ENCODE measurements around the gene AQP12A. TPM values are rescaled to one million over a fixed set of nuclear protein-coding genes. Genes with fewer than 3 reads are reported as not detected.
"Not testable (repeated sequence)": the region's sequence is repeated elsewhere in the genome, so short reads cannot be mapped to it uniquely, and the experiment has no call there.

The AQP12A gene
- total RNA-seq, 2 experiments from 2014 or later, result not detected

DNA sequence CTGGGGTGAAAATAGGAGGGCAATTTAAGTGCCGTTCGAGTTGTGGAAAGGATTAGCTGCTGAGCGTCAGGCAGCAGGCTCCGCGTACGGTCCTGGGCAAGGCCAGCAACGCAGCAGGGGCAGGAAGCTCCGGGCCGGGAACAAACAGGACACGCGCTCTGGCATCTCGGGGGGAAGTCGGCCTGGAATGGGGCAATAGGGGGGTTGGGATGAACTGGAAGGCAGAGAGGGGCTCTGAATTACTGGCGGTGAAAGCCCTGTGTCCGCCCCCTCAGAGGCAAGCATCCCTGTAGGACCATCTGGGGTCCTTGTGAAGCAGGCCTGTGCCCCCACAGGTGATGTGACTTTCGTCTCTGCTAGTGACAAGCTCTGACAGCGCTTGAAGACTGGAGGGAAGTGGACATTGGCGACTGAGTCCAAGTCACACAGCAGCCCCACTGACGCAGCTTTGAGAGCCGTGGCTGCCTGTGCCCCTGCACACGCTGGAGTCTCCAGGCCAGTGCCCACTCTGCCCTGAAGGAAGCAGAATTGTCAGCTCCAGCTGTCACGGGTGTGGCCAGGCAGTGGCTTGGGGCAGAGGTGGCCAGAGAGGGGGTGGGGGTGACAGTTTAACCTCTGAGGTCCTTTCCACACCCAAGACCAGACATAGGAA is 44.0 kb upstream of the AQP12A start:
- ChIA-PET POLR2A (interaction anchor here (0.6 kb wide), 1 partner anchor 94 kb away, joined by 3 read pairs; no protein-coding TSS in a partner anchor), CTCF (interaction anchor here (0.5 to 0.9 kb wide), 4 partner anchors 8 to 27 kb away, joined by 3 to 4 read pairs (median 3); no protein-coding TSS in a partner anchor)
- Mint-ChIP-seq H3K4me1 (peaks cover 10% of the 10 kb centered on the region), H3K4me3 (no peak overlapping the region), H3K27ac (no peak overlapping the region), H3K27me3 (peaks cover 24% of the 10 kb centered on the region), H3K36me3 (ENCODE audit: low read depth) (no peaks in the 10 kb centered on the region), H3K9me3 (peaks cover 6% of the 10 kb centered on the region)
- no peak for DNase-seq

DNA sequence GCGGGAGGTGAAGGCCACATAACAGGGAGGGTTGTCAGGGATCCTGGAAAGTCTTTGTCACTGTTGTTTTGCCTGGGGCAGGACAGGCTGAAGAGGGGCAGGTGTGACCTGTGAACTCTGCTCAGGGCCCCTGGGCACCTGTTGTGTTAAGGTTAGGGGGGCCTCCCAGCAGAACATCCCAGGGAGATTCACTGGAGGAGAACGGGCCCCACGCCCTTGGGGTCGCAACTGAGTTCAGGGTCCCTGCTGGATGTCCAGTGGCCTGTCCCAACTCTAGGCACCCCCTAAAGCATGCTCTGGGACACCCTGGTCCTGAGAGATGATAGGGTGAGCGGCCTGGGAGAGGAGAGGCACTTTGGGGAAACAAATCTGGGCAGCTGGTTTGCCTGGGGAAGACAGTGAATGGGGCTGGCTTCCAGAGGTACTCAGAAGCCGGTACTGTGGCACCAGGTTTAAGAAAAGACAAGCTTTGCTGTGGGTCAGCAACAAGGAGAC is 43.5 kb upstream of the AQP12A start:
- H3K4me3 Mint-ChIP-seq, result no peak overlapping the region
- no peak overlapping the region for H3K27ac Mint-ChIP-seq
- H3K36me3 Mint-ChIP-seq (ENCODE audit: low read depth), result no peaks in the 10 kb centered on the region
- DNase-seq, result no peak
- CTCF ChIA-PET, result interaction anchor here (1.3 kb wide), 1 partner anchor 27 kb away, joined by 3 read pairs; no protein-coding TSS in a partner anchor
- H3K9me3 Mint-ChIP-seq, result peaks cover 6% of the 10 kb centered on the region
- POLR2A ChIA-PET, result no interaction called here
- peaks cover 10% of the 10 kb centered on the region for H3K4me1 Mint-ChIP-seq
- peaks cover 26% of the 10 kb centered on the region for H3K27me3 Mint-ChIP-seq

DNA sequence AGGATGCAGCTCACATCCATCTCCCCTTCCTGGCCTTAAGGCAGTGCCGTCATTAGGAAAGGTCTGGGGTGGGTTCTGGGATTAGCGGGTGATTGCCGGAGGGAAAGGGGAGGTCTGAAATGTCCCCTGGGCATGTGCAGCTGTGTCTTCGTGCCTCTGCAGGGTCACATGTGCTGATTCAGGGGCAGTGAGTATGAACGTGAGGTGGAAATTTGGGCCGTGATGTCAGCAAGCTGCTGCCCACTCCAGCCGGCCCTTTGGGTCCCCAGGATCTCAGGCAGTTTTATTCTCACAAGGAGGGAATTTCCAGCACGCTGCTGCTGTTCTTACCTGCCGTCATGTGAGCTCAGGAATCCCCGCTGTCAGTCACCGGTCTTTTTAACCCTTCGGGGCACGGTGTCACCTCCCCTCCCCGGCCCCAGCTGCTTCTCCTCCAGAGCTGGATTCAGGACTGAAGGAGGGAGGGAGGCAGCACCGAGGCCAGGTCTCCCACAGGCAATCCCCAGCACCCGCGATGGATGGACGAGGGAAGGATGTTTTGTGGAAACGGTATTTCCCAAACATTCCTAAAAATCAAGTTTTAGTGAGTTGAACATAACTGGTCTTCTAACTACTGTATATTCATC is 42.9 kb upstream of the AQP12A start:
- peaks cover 10% of the 10 kb centered on the region for H3K4me1 Mint-ChIP-seq
- no peak for DNase-seq
- ChIA-PET POLR2A (no interaction called here), CTCF (interaction anchor here (1.3 kb wide), 1 partner anchor 27 kb away, joined by 3 read pairs; no protein-coding TSS in a partner anchor)
- H3K9me3 Mint-ChIP-seq, result peaks cover 6% of the 10 kb centered on the region
- H3K36me3 Mint-ChIP-seq (ENCODE audit: low read depth), result no peaks in the 10 kb centered on the region
- H3K27me3 Mint-ChIP-seq, result peaks cover 30% of the 10 kb centered on the region
- H3K27ac Mint-ChIP-seq, result no peak overlapping the region
- H3K4me3 Mint-ChIP-seq, result no peak overlapping the region

DNA sequence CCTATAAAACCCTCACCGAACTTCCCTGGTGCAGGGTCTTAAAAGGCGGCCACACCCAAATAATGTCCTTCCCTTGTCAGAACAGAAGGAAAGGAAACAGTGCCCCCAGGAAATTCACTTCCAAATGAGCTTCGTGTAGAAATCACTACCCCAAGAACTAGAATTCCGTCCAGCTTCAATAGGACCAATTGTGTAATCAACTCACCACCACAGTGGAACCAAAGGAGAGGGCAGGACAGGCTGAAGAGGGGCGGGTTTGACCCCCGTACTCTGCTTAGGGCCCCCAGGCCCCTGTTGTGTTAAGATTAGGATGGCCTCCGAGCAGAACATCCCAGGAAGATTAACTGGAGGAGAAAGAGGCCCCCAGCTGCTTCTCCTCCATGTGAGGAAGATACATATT is 42.3 kb upstream of the AQP12A start:
- CTCF ChIA-PET, result interaction anchor here (1.3 kb wide), 1 partner anchor 28 kb away, joined by 3 read pairs; no protein-coding TSS in a partner anchor

DNA sequence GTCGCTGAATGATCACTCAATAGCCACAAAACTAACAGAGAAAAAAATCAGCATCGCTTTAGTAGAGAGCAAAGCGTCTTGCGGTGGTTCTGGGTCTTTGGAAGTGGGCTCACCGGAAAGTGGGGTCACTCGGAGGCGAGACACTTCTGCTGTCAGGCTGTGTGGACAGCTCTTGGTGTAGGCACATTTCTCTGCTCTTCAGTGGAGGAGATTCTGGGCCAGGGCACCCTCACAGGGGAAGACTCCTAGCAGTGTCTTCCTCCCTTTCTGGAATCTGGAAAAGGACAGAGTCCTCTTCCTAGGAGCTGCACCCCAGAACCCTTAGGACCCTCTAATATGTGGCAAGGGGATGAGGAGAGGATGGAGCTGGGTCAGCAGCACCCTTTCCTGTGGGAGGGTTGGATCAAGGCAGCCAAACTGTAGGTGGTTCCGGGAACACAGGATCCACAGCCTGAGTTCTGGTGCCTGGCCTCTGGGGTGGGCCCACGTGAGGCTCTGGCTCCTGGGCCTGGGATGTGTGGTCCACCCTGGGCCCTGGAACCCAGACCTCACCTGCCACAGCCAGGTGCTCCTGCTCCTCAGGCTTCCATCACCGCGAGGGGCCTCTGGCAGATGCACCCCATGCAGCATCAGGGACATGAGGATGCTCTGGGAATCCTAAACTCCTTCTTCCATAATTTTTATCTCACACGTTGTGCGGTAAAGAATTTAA is 41.3 kb upstream of the AQP12A start:
- H3K36me3 Mint-ChIP-seq (ENCODE audit: low read depth), result no peaks in the 10 kb centered on the region
- DNase-seq, result no peak
- H3K27me3 Mint-ChIP-seq, result peaks cover 42% of the 10 kb centered on the region
- peaks cover 14% of the 10 kb centered on the region for H3K4me1 Mint-ChIP-seq
- ChIA-PET CTCF (no interaction called here), POLR2A (no interaction called here)
- no peak overlapping the region for H3K27ac Mint-ChIP-seq
- no peak overlapping the region for H3K4me3 Mint-ChIP-seq
- peaks cover 6% of the 10 kb centered on the region for H3K9me3 Mint-ChIP-seq

More for the DNA sequence above, 42.3 kb upstream of the AQP12A start:
- H3K4me3 Mint-ChIP-seq, result no peak overlapping the region
- no peak overlapping the region for H3K27ac Mint-ChIP-seq
- POLR2A ChIA-PET, result no interaction called here
- H3K9me3 Mint-ChIP-seq, result peaks cover 6% of the 10 kb centered on the region
- H3K27me3 Mint-ChIP-seq, result peaks cover 31% of the 10 kb centered on the region
- DNase-seq, result no peak
- H3K4me1 Mint-ChIP-seq, result peaks cover 10% of the 10 kb centered on the region
- H3K36me3 Mint-ChIP-seq (ENCODE audit: low read depth), result no peaks in the 10 kb centered on the region

DNA sequence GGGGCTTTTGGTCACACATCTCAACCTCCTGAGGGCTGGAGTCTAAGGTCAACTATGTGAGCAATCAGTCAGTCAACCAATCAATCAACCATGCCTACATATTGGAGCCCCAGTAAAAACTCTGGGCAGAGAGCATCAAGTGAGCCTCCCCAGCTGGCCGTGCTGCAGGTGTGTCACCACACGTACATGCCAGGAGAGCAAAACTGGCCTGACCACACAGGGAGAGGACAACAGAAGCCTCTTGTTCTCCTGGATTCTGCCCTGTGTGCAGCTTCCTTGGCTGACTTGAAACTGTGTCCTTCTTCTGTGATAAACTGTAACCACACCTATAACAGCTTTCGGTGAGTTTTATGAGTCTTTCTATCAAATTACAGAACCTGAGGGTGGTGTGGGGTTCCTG is 40.5 kb upstream of the AQP12A start:
- Mint-ChIP-seq H3K4me1 (peaks cover 11% of the 10 kb centered on the region), H3K27ac (no peak overlapping the region), H3K27me3 (peaks cover 44% of the 10 kb centered on the region), H3K36me3 (ENCODE audit: low read depth) (no peaks in the 10 kb centered on the region), H3K9me3 (peaks cover 6% of the 10 kb centered on the region), H3K4me3 (no peak overlapping the region)
- ChIA-PET POLR2A (no interaction called here), CTCF (no interaction called here)
- no peak for DNase-seq

DNA sequence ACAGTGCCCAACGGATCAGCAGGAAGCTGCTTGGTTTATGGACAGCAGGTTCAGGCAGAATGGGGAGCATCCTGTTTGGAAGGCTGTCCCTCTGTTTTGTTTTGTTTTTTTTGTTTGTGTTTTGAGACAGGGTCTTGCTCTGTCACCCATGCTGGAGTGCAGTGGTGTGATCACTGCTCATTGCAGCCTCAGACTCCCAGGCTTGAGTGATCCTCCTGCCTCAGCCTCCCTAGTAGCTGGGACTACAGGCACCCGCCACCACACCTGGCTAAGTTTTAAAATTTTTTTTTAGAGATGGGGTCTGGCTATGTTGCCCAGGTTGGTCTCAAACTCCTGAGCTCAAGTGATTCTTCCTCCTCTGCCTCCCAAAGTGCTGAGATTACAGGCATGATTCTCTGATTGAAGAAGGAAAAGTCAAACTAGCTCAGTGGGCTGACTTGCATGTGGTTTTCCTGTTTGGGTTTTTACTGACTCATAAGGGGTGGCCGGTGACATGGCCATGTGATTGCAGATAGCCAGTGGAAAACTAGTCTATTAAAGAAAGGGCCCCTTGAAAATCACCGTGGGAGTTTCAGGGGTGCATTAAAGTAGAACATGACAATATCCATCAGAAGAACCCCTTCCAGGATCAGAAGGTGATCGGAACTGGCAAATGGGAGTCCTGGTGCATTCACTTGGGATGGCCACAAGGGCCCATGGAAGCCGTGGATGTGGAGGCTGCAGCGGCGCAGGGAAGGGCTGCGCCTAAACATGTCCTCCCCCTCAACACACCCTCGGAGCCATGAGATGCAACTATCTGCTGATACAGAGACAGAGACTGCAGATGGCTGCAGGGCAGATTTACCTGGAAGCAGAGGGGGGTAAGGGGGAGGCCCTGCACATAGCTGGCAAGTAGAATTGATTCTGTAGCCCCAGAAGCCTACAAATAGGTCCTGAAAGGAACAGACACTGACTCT is 35.5 kb upstream of the AQP12A start:
- no peaks in the 10 kb centered on the region for H3K36me3 Mint-ChIP-seq (ENCODE audit: low read depth)
- CTCF ChIA-PET, result interaction anchor here (0.6 to 2.0 kb wide), 5 partner anchors 9 to 350 kb away, joined by 3 to 6 read pairs (median 3); partner anchors contain the start of genes CAPN10 and GPR35
- no peak overlapping the region for H3K4me3 Mint-ChIP-seq
- H3K27ac Mint-ChIP-seq, result peak overlapping the region; percentile 71
- peaks cover 6% of the 10 kb centered on the region for H3K9me3 Mint-ChIP-seq
- DNase-seq, result no peak
- H3K4me1 Mint-ChIP-seq, result peaks cover 12% of the 10 kb centered on the region
- POLR2A ChIA-PET, result no interaction called here
- H3K27me3 Mint-ChIP-seq, result peaks cover 62% of the 10 kb centered on the region

DNA sequence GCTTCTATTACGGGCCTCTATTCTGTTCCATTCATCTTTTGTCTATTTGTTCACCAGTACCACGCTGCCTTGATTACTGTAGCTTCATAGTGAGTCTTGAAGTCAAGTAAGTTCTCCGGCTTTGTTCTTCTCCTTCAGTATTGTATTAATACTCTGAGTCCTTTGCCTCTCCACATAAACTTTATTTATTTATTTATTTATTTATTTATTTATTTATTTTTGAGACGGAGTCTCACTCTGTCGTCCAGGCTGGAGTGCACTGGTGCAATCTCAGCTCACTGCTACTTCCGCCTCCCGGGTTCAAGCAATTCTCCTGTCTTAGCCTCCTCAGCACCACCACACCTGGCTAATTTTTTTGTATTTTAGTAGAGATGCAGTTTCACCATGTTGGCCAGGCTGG is 31.8 kb upstream of the AQP12A start:
- POLR2A ChIA-PET, CTCF ChIA-PET: not testable (repeated sequence)
- peaks cover 12% of the 10 kb centered on the region for H3K4me1 Mint-ChIP-seq

DNA sequence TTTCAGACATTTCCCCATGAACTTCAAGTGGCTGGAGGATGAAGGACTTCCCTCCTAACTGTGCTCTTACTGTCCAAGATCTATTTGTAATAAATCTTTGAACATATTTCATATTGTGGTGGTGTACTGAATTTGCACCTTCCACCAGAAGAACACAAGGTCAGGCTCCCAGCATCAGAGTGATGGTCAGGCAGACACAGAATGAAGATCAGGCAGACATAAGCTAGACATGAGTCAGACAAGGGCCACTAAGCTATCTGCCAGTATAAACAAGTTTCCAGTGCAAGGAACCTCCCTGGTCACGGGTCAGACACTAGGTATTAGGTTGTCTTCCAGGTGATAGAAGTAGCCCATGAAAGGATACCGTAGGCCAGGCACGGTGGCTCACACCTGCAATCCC is 29.0 kb upstream of the AQP12A start:
- H3K9me3 Mint-ChIP-seq, result peaks cover 4% of the 10 kb centered on the region
- no peaks in the 10 kb centered on the region for H3K36me3 Mint-ChIP-seq (ENCODE audit: low read depth)
- H3K27ac Mint-ChIP-seq, result no peak overlapping the region
- CTCF ChIA-PET, result no interaction called here
- peaks cover 66% of the 10 kb centered on the region for H3K27me3 Mint-ChIP-seq
- no peaks in the 10 kb centered on the region for H3K4me1 Mint-ChIP-seq
- no peak for DNase-seq
- H3K4me3 Mint-ChIP-seq, result no peak overlapping the region
- POLR2A ChIA-PET, result no interaction called here

More for the DNA sequence above, 31.8 kb upstream of the AQP12A start:
- H3K36me3 Mint-ChIP-seq (ENCODE audit: low read depth); H3K27ac Mint-ChIP-seq; DNase-seq; H3K4me3 Mint-ChIP-seq; H3K9me3 Mint-ChIP-seq: not testable (repeated sequence)
- peaks cover 61% of the 10 kb centered on the region for H3K27me3 Mint-ChIP-seq

DNA sequence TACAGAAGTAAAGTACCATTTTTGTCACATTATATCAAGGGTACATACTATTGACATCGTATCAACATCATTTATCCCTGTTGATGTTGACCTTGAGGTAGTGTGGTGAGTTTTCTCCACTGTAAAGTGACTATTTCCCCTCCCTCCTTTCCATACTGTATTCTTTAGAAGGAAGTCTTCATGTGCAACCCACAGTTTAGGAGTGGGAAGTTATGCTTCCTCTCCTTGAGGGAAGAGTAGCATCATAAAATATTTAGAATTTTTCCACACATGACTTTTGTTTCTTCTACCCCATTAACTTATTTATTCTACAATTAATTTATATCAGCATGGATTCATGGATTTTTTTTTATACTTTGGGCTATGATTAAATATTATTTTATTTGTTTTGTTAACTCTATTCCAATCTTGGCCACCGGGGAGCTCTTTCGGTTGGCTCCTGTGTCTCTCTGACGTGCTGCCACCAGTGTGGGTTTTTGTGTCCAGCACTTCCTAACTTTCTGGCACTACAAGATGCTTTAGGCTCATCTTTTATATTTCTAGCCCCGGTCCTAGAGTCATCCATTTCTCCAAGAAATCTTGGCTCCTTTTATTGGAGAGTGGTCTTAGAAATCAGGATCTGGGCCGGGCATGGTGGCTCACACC is 28.0 kb upstream of the AQP12A start:
- no peak overlapping the region for H3K27ac Mint-ChIP-seq
- no peaks in the 10 kb centered on the region for H3K4me1 Mint-ChIP-seq
- no peak overlapping the region for H3K4me3 Mint-ChIP-seq
- ChIA-PET POLR2A (no interaction called here), CTCF (no interaction called here)
- peaks cover 4% of the 10 kb centered on the region for H3K9me3 Mint-ChIP-seq
- H3K27me3 Mint-ChIP-seq, result peaks cover 64% of the 10 kb centered on the region
- DNase-seq, result no peak
- H3K36me3 Mint-ChIP-seq (ENCODE audit: low read depth), result no peaks in the 10 kb centered on the region

DNA sequence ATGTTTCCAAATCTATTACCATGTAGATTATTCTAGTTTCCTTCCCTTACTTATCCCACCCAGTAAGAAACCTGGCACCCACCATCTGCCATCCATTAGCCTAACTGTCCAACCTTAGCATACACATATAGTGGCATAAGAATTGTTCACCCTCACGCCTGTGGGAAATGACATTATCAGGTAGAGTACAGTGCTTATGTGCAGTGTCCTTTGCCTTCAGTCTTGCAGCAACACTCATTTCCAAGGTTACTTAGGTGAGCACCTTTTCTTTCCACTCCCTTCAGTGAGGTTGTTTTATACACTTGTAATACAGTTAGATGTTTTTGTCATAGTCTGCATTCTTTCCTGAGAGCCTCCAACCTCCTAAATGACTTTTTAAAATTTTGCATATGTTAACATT is 27.0 kb upstream of the AQP12A start:
- DNase-seq, result no peak
- ChIA-PET CTCF (no interaction called here), POLR2A (no interaction called here)
- H3K4me3 Mint-ChIP-seq, result no peak overlapping the region
- no peak overlapping the region for H3K27ac Mint-ChIP-seq
- H3K4me1 Mint-ChIP-seq, result no peaks in the 10 kb centered on the region
- H3K27me3 Mint-ChIP-seq, result peaks cover 57% of the 10 kb centered on the region
- peaks cover 4% of the 10 kb centered on the region for H3K9me3 Mint-ChIP-seq
- no peaks in the 10 kb centered on the region for H3K36me3 Mint-ChIP-seq (ENCODE audit: low read depth)

DNA sequence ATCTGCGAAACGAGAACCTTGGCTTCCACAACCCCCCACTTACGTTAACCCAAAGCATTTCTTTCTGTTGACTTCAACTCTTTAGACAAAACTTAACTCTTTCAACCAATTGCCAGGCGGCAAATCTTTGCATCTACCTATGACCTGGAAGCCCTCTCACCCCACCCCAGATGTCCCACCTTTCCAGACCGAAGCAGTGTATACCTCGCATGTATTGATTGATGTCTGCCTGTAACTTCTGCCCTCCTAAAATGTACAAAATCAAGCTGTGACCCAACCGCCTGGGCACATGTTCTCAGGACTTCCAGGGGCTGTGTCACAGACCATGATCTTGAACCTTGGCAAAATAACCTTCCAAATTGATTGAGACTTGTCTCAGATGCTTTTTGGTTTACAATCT is 21.3 kb upstream of the AQP12A start:
- Mint-ChIP-seq H3K4me1 (no peaks in the 10 kb centered on the region), H3K27ac (no peak overlapping the region), H3K36me3 (ENCODE audit: low read depth) (no peaks in the 10 kb centered on the region), H3K27me3 (peaks cover 53% of the 10 kb centered on the region), H3K9me3 (no peaks in the 10 kb centered on the region), H3K4me3 (no peak overlapping the region)
- DNase-seq, result no peak
- CTCF ChIA-PET, result no interaction called here
- POLR2A ChIA-PET, result no interaction called here

Measured in activated CD4-positive, alpha-beta T cell treated with anti-CD3 and anti-CD28 coated beads, Interleukin-2, amount 10 ng/mL, durations not matched to agents 7 days and 5 days (primary cell).